ENCODE measurements around the gene TMC6. TPM values are rescaled to one million over a fixed set of nuclear protein-coding genes. Genes with fewer than 3 reads are reported as not detected.

The TMC6 gene
- total and polyA plus RNA-seq, 2 of the 13 experiments (the other 11 are each of a cell fraction or from before 2014, with no cell fraction given), result 48.4 to 99.1 TPM

DNA sequence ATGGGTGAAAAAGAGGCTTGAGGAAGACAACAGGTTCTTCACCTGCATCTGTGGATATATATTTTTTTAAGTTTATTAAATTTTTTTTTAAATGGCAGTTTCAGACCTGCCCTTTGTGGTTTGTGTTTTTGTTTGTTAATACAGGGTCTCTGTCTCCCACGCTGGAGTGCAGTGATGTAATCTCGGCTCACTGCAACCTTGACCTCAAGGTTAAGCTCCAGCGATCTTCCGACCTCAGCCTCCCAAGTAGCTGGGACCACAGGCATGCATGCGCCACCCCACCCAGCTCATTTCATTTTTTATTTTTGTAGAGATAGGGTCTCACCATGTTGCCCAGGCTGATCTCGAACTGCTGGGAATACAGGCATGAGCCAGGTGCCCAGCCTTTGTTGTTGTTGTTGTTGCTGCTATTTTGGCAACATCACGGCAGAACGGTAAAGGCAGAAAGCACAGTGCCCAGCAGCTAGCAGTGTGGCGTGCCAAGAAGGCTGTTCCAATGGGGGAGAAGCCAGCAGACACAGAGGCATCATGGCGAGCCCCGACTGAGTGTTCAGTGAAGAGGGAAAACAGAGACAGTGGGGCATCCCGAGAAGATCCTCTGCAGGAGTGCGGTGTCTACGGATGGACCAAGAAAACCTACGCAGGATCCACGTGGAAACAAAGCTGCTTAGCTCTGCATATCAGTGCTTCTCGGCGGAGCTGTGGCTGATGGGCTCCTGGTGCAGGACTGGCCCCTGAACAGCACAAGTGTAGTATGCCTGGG lies 19.6 kb downstream of the TMC6 start (continued):
- TF ChIP-seq ETV6 (CRISPR knock-in tag; conservative IDR thresholded peaks at IDR 0.05) (no peak), SPEN (CRISPR knock-in tag; IDR thresholded peaks at IDR 0.05; ENCODE audit: low read depth) (0 out of 2 replicates have a peak, but pooled peaks have one; percentile 38), AKAP8 (CRISPR knock-in tag; IDR thresholded peaks at IDR 0.05) (0 out of 2 replicates have a peak, but pooled peaks have one; percentile 28), ZNF800 (CRISPR knock-in tag; IDR thresholded peaks at IDR 0.05) (no peak), NR2F1 (CRISPR knock-in tag; IDR thresholded peaks at IDR 0.05) (peak; percentile 75 to 78; a peak in 3 of 4 replicates), FLYWCH1 (CRISPR knock-in tag; IDR thresholded peaks at IDR 0.05) (no peak), CEBPB (IDR thresholded peaks at IDR 0.05; ENCODE audit: borderline replicate concordance, low read depth, low read length) (0 out of 2 replicates have a peak, but pooled peaks have one; percentile 23), NBN (conservative IDR thresholded peaks at IDR 0.05) (no peak), MAFK (conservative IDR thresholded peaks at IDR 0.05 in 1 of 2, IDR thresholded peaks at IDR 0.05 in 1 of 2; ENCODE audit: low read length in 2 of 2) (no peak), FOXA3 (CRISPR knock-in tag; IDR thresholded peaks at IDR 0.05) (peak; percentile 28; the same call in 1 of the 2 replicates), ZNF773 (CRISPR knock-in tag; IDR thresholded peaks at IDR 0.05; ENCODE audit: borderline replicate concordance) (no peak), ZNF710 (CRISPR knock-in tag; IDR thresholded peaks at IDR 0.05; ENCODE audit: borderline replicate concordance) (no peak), RERE (CRISPR knock-in tag; IDR thresholded peaks at IDR 0.05; ENCODE audit: low read depth) (no peak), SP140L (CRISPR knock-in tag; IDR thresholded peaks at IDR 0.05; ENCODE audit: borderline replicate concordance) (no peak), ZNF563 (CRISPR knock-in tag; IDR thresholded peaks at IDR 0.05) (no peak; the same call in 1 of the 2 replicates)
- TF ChIP-seq, protein P1, sequence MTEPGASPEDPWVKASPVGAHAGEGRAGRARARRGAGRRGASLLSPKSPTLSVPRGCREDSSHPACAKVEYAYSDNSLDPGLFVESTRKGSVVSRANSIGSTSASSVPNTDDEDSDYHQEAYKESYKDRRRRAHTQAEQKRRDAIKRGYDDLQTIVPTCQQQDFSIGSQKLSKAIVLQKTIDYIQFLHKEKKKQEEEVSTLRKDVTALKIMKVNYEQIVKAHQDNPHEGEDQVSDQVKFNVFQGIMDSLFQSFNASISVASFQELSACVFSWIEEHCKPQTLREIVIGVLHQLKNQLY (CRISPR knock-in tag; IDR thresholded peaks at IDR 0.05), result no peak
- TF ChIP-seq, protein P2, sequence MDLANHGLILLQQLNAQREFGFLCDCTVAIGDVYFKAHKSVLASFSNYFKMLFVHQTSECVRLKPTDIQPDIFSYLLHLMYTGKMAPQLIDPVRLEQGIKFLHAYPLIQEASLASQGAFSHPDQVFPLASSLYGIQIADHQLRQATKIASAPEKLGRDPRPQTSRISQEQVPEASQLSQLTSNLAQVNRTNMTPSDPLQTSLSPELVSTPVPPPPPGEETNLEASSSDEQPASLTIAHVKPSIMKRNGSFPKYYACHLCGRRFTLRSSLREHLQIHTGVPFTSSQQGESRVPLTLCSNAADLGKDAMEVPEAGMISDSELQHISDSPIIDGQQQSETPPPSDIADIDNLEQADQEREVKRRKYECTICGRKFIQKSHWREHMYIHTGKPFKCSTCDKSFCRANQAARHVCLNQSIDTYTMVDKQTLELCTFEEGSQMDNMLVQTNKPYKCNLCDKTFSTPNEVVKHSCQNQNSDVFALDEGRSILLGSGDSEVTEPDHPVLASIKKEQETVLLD (CRISPR knock-in tag; IDR thresholded peaks at IDR 0.05; ENCODE audit: low read depth), result no peak

Data from HepG2 (cell line).